Measurements from ENCODE around the gene RBM4. TPM values are rescaled to one million over a fixed set of nuclear protein-coding genes. Genes with fewer than 3 reads are reported as not detected.
A peak's percentile ranks its signal among the peaks of the same experiment; 100 is the strongest.

The RBM4 gene
- total and polyA plus RNA-seq, 2 experiments from 2014 or later = 79.0 to 121 TPM

GRCh38 chr11:66674964-66675602, 36.6 kb downstream of the RBM4 start:
- H3K36me3 ChIP-seq (ENCODE audit: low read depth) = 0 out of 2 replicates have a peak, but pooled peaks cover 5% of the 10 kb centered on the region
- no peaks in the 10 kb centered on the region for H3K27me3 ChIP-seq (replicated peaks; ENCODE audit: insufficient read depth)
- no peaks in the 10 kb centered on the region for H4K20me1 ChIP-seq (ENCODE audit: insufficient read depth)
- H2AFZ ChIP-seq = no peak overlapping the region
- no peak overlapping the region for H3K27ac ChIP-seq
- DNase-seq = no peak
- H3K9me2 ChIP-seq (ENCODE audit: insufficient read depth) = no peaks in the 10 kb centered on the region
- TF ChIP-seq EZH2 (IDR thresholded peaks at IDR 0.05; ENCODE audit: insufficient read depth, poor library complexity, severe bottlenecking) (no peak), EZH2phosphoT487 (IDR thresholded peaks at IDR 0.05; ENCODE audit: insufficient read depth, low read depth) (no peak)
- in situ Hi-C loops (cut with MboI) = no loop called here
- peaks cover 17% of the 10 kb centered on the region for H3K4me1 ChIP-seq (ENCODE audit: insufficient read depth)
- no peak overlapping the region for H3K9ac ChIP-seq
- H3F3A ChIP-seq (ENCODE audit: insufficient read depth) = peaks cover 28% of the 10 kb centered on the region
- H3K4me2 ChIP-seq (ENCODE audit: unreplicated experiment) = no peak overlapping the region
- H3K79me2 ChIP-seq (ENCODE audit: insufficient read depth) = peaks cover 72% of the 10 kb centered on the region
- no peaks in the 10 kb centered on the region for H3K9me3 ChIP-seq (ENCODE audit: low read depth)
- peak overlapping the region; percentile 78; the same call in 1 of the 2 replicates for H3K4me3 ChIP-seq
- 68 to 70% methylated on average over 2 of the region's 2 CpGs for WGBS, 2 experiments (ENCODE audit: low coverage in 1 of 2, low lambda C conversion rate in 2 of 2, missing lambda C conversion rate in 2 of 2)

GRCh38 chr11:66676282-66676919, 37.9 kb downstream of the RBM4 start:
- peaks cover 17% of the 10 kb centered on the region for H3K4me1 ChIP-seq (ENCODE audit: insufficient read depth)
- no peaks in the 10 kb centered on the region for H3K9me2 ChIP-seq (ENCODE audit: insufficient read depth)
- H3K27ac ChIP-seq = no peak overlapping the region
- no peak for TF ChIP-seq EZH2phosphoT487 (IDR thresholded peaks at IDR 0.05; ENCODE audit: insufficient read depth, low read depth)
- TF ChIP-seq EZH2 (IDR thresholded peaks at IDR 0.05; ENCODE audit: insufficient read depth, poor library complexity, severe bottlenecking) = no peak
- H3F3A ChIP-seq (ENCODE audit: insufficient read depth) = peaks cover 28% of the 10 kb centered on the region
- H3K9me3 ChIP-seq (ENCODE audit: low read depth) = no peaks in the 10 kb centered on the region
- DNase-seq = no peak
- H3K4me2 ChIP-seq (ENCODE audit: unreplicated experiment) = peak overlapping the region; percentile 91
- H2AFZ ChIP-seq = no peak overlapping the region
- WGBS, 2 experiments (ENCODE audit: low coverage in 1 of 2, low lambda C conversion rate in 2 of 2, missing lambda C conversion rate in 2 of 2) = 68 to 70% methylated on average over 16 of the region's 16 CpGs
- H4K20me1 ChIP-seq (ENCODE audit: insufficient read depth) = no peaks in the 10 kb centered on the region
- H3K9ac ChIP-seq = no peak overlapping the region; the same call in 1 of the 2 replicates
- 0 out of 2 replicates have a peak, but pooled peaks cover 5% of the 10 kb centered on the region for H3K36me3 ChIP-seq (ENCODE audit: low read depth)
- in situ Hi-C loops (cut with MboI) = no loop called here
- no peaks in the 10 kb centered on the region for H3K27me3 ChIP-seq (replicated peaks; ENCODE audit: insufficient read depth)
- H3K4me3 ChIP-seq = peak overlapping the region; percentile 78
- peaks cover 59% of the 10 kb centered on the region for H3K79me2 ChIP-seq (ENCODE audit: insufficient read depth)

GRCh38 chr11:66676931-66677598, 38.6 kb downstream of the RBM4 start:
- H3K79me2 ChIP-seq (ENCODE audit: insufficient read depth) = peaks cover 53% of the 10 kb centered on the region
- H3K9me3 ChIP-seq (ENCODE audit: low read depth) = no peaks in the 10 kb centered on the region
- in situ Hi-C loops (cut with MboI) = no loop called here
- peak overlapping the region; percentile 97 for H3K9ac ChIP-seq
- WGBS, 2 experiments (ENCODE audit: low coverage in 1 of 2, low lambda C conversion rate in 2 of 2, missing lambda C conversion rate in 2 of 2) = 7 to 9% methylated on average over 21 to 27 of the region's 27 CpGs
- TF ChIP-seq EZH2 (IDR thresholded peaks at IDR 0.05; ENCODE audit: insufficient read depth, poor library complexity, severe bottlenecking) (no peak), EZH2phosphoT487 (IDR thresholded peaks at IDR 0.05; ENCODE audit: insufficient read depth, low read depth) (no peak)
- H2AFZ ChIP-seq = peak overlapping the region; percentile 80
- peak overlapping the region; percentile 98 for H3K27ac ChIP-seq
- H3K4me1 ChIP-seq (ENCODE audit: insufficient read depth) = peaks cover 17% of the 10 kb centered on the region
- peaks cover 28% of the 10 kb centered on the region for H3F3A ChIP-seq (ENCODE audit: insufficient read depth)
- no peaks in the 10 kb centered on the region for H3K27me3 ChIP-seq (replicated peaks; ENCODE audit: insufficient read depth)
- no peaks in the 10 kb centered on the region for H4K20me1 ChIP-seq (ENCODE audit: insufficient read depth)
- peak overlapping the region; percentile 78 for H3K4me3 ChIP-seq
- H3K36me3 ChIP-seq (ENCODE audit: low read depth) = 0 out of 2 replicates have a peak, but pooled peaks cover 5% of the 10 kb centered on the region
- H3K9me2 ChIP-seq (ENCODE audit: insufficient read depth) = no peaks in the 10 kb centered on the region
- peak; percentile 49 for DNase-seq
- H3K4me2 ChIP-seq (ENCODE audit: unreplicated experiment) = peak overlapping the region; percentile 91

- Histone ChIP-seq H4K20me1 (ENCODE audit: insufficient read depth) (no peaks in the 10 kb centered on the region), H3K9me2 (ENCODE audit: insufficient read depth) (no peaks in the 10 kb centered on the region), H3K4me3 (peak within 1 kb of the TSS; percentile 78), H3K27me3 (replicated peaks; ENCODE audit: insufficient read depth) (no peaks in the 10 kb centered on the region), H3K9me3 (ENCODE audit: low read depth) (no peaks in the 10 kb centered on the region), H2AFZ (peak within 1 kb of the TSS; percentile 80), H3K4me1 (ENCODE audit: insufficient read depth) (peaks cover 17% of the 10 kb centered on the region), H3F3A (ENCODE audit: insufficient read depth) (peaks cover 24% of the 10 kb centered on the region), H3K36me3 (ENCODE audit: low read depth) (0 out of 2 replicates have a peak, but pooled peaks cover 5% of the 10 kb centered on the region), H3K27ac (peak within 1 kb of the TSS; percentile 98), H3K4me2 (ENCODE audit: unreplicated experiment) (peak within 1 kb of the TSS; percentile 91), H3K9ac (peak within 1 kb of the TSS; percentile 97), H3K79me2 (ENCODE audit: insufficient read depth) (peaks cover 45% of the 10 kb centered on the region)
- peak; percentile 99 for DNase-seq
- 1% methylated on average over 46 to 59 of the region's 61 CpGs for WGBS, 2 experiments (ENCODE audit: low coverage in 1 of 2, low lambda C conversion rate in 2 of 2, missing lambda C conversion rate in 2 of 2)
- TF ChIP-seq EZH2phosphoT487 (IDR thresholded peaks at IDR 0.05; ENCODE audit: insufficient read depth, low read depth) = no peak
- TF ChIP-seq EZH2 (IDR thresholded peaks at IDR 0.05; ENCODE audit: insufficient read depth, poor library complexity, severe bottlenecking) = no peak
- in situ Hi-C loops (cut with MboI) = no loop called here
Measured at GRCh38 chr11:66677599-66678375, 39.3 kb downstream of the RBM4 start, which contains the start of gene RBM4B. TSS of gene RBM4B (minus strand) at chr11:66677887. CDS start at chr11:66677079, 808 bp downstream.

All from GM23248 (cell line).